K562 (cell line): ENCODE measurements around the gene ATRX. TPM values are rescaled to one million over a fixed set of nuclear protein-coding genes. Genes with fewer than 3 reads are reported as not detected.

Experiments used
- ATAC-seq: fragments of 200-7000 bp; cut with Tn5 transposase; 3 replicates; pipeline ENCODE4 v1.9.1; 2020; ENCODE audit warnings: moderate library complexity
- BruUV-seq: library from RNA; stranded (reverse); fragments of 400-500 nt; replicated peaks from 2 replicates; lab custom pipeline; 2021; lab: Mats Ljungman, UMichigan
- CTCF ChIA-PET: fragments of 300-600 bp; formaldehyde crosslinking; extraction: SDS; loops from one replicate; lab custom pipeline; 2021; ENCODE audit warnings: low intra/inter-chr PET ratio; lab: Yijun Ruan, JAX
- POLR2A ChIA-PET: fragments of 300-600, 350-650 bp; sonication (Branson Sonifier 250); formaldehyde crosslinking; extraction: SDS; loops from one replicate; lab custom pipeline; 2021; ENCODE audit warnings: antibody characterized with exemption, inconsistent platforms; lab: Yijun Ruan, JAX
- DNase-seq, 4 experiments: peaks; one replicate each; pipeline versions ENCODE4 v3.0.0 to v3.0.0-alpha.2; 2011 to 2018; ENCODE audit warnings: low spot score in 3 of 4, mixed read lengths in 3 of 4; ENCODE audit errors: extremely low read depth in 1 of 4
- FAIRE-seq: peaks from 2 replicates; lab custom pipeline; 2011; peaks lifted over from hg19 to GRCh38; lab: Jason Lieb, UNC
- H2AFZ ChIP-seq: 2 replicates; pipeline ENCODE4 v1.6.0; 2011; ENCODE audit warnings: low read depth, low read length, control low read depth, inconsistent platforms
- H3K27ac ChIP-seq: fragments of 200-600 bp; 3 replicates; pipeline ENCODE4 v1.8.0; 2011; ENCODE audit warnings: low read depth, mild to moderate bottlenecking, control low read depth, inconsistent platforms, low read length, moderate library complexity, mixed read lengths; ENCODE audit errors: extremely low read depth
- H3K27me3 ChIP-seq, 2 experiments: fragments of 300-600 bp in 1 of 2; 2 replicates in 1 of 2; 3 replicates in 1 of 2; pipeline versions ENCODE4 v1.6.0 to v1.8.0; 2011; ENCODE audit warnings: inconsistent platforms in 2 of 2, low read length in 2 of 2, mild to moderate bottlenecking in 1 of 2, mixed read lengths in 1 of 2, moderate library complexity in 1 of 2; ENCODE audit not compliant: control insufficient read depth in 2 of 2, insufficient read depth in 2 of 2
- H3K36me3 ChIP-seq: fragments of 300-600 bp; 3 replicates; pipeline ENCODE4 v1.8.0; 2011; ENCODE audit warnings: mild to moderate bottlenecking, low read length, inconsistent platforms; ENCODE audit not compliant: control insufficient read depth, insufficient read depth
- H3K4me1 ChIP-seq, 2 experiments: fragments of 200-600 bp in 1 of 2; replicated peaks in 1 of 2; 2 replicates in 1 of 2; 3 replicates in 1 of 2; pipeline versions ENCODE4 v1.5.1 to v1.8.0; 2011; ENCODE audit warnings: inconsistent platforms in 2 of 2, low read length in 2 of 2, mild to moderate bottlenecking in 1 of 2, mixed read lengths in 1 of 2, moderate library complexity in 1 of 2; ENCODE audit not compliant: control insufficient read depth in 2 of 2, insufficient read depth in 2 of 2
- H3K4me2 ChIP-seq: 2 replicates; pipeline ENCODE4 v1.6.1; 2011; ENCODE audit warnings: low read length, control low read depth, inconsistent platforms, mixed read lengths; ENCODE audit not compliant: insufficient read depth
- H3K4me3 ChIP-seq: fragments of 200-600 bp; sonication (generic), shearing (Covaris generic); 2 replicates; pipeline ENCODE4 v1.5.1; 2016; ENCODE audit warnings: control low read depth, inconsistent platforms
- H3K79me2 ChIP-seq: fragments of 200-600 bp; 3 replicates; pipeline ENCODE4 v1.8.0; 2011; ENCODE audit warnings: low read length, inconsistent platforms; ENCODE audit not compliant: control insufficient read depth, insufficient read depth
- H3K9ac ChIP-seq, 2 experiments: 2 replicates each; pipeline versions ENCODE4 v1.6.0 to v1.6.1; 2011; ENCODE audit warnings: low read depth in 2 of 2, low read length in 2 of 2, control low read depth in 1 of 2, inconsistent platforms in 1 of 2, mild to moderate bottlenecking in 1 of 2, mixed read lengths in 1 of 2; ENCODE audit not compliant: insufficient read depth in 1 of 2
- H3K9me1 ChIP-seq: one replicate; pipeline ENCODE4 v1.6.0; 2011; ENCODE audit warnings: inconsistent platforms, mild to moderate bottlenecking, low read length, moderate library complexity; ENCODE audit not compliant: control insufficient read depth, insufficient read depth
- H3K9me3 ChIP-seq: replicated peaks from 2 replicates; pipeline ENCODE4 v1.5.1; 2011; ENCODE audit warnings: low read depth, low read length, inconsistent platforms; ENCODE audit not compliant: control insufficient read depth, insufficient read depth
- H4K20me1 ChIP-seq: replicated peaks from 2 replicates; pipeline ENCODE4 v1.6.1; 2011; ENCODE audit warnings: low read length, inconsistent platforms, mixed read lengths; ENCODE audit not compliant: control insufficient read depth, insufficient read depth
- CBX5 ChIP-seq: IDR thresholded peaks from 2 replicates; pipeline ENCODE4 v1.6.1; 2014; ENCODE audit warnings: low read depth, borderline replicate concordance
- NCOA1 ChIP-seq: fragments of 450-650 bp; IDR thresholded peaks from 2 replicates; pipeline ENCODE4 v1.6.1; 2016; ENCODE audit warnings: low read depth
- NONO ChIP-seq, 2 experiments: fragments of 200-400 bp in 1 of 2; fragments of 450-650 bp in 1 of 2; formaldehyde crosslinking in 1 of 2; IDR thresholded peaks; 2 replicates each; pipeline ENCODE4 v1.6.1; 2017; ENCODE audit warnings: low read depth in 2 of 2, mild to moderate bottlenecking in 2 of 2, moderate library complexity in 2 of 2, low read length in 1 of 2
- NR0B1 ChIP-seq: fragments of 450-650 bp; IDR thresholded peaks from one replicate; pipeline ENCODE4 v1.6.1; 2018; ENCODE audit warnings: mild to moderate bottlenecking, moderate library complexity; ENCODE audit not compliant: partially characterized antibody
- RBM25 ChIP-seq: fragments of 200-400 bp; formaldehyde crosslinking; IDR thresholded peaks from 2 replicates; pipeline ENCODE4 v1.6.1; 2018; ENCODE audit warnings: low read length, low read depth, moderate library complexity; ENCODE audit not compliant: severe bottlenecking
- SMAD2 ChIP-seq: fragments of 150-350 bp; IDR thresholded peaks from 2 replicates; pipeline ENCODE4 v1.6.1; 2014; ENCODE audit warnings: low read depth, mild to moderate bottlenecking, low read length
- ZNF197 ChIP-seq: fragments of 200-800 bp; sonication (Bioruptor generic); IDR thresholded peaks from 2 replicates; pipeline ENCODE4 v1.6.1; 2016; ENCODE audit warnings: low read depth, missing genetic modification characterization, missing compliant biosample characterization
- WGBS: fragments of 100-300 bp; shearing (Covaris generic); methylation state at CpG from one replicate; pipeline ENCODE4 v1.1.6; 2016; ENCODE audit warnings: low coverage, mixed read lengths; ENCODE audit not compliant: insufficient coverage; ENCODE audit errors: missing lambda C conversion rate; 5-methylcytosine and 5-hydroxymethylcytosine counted together
- in situ Hi-C: fragments of 300-500 bp; cut with MboI; formaldehyde crosslinking; loops from 4 replicates; pipeline ENCODE4 v1.15.0; 2018; ENCODE audit warnings: inconsistent platforms, mixed read lengths
- intact Hi-C: fragments of 100-400 bp; cut with micrococcal nuclease; formaldehyde crosslinking; loops from 2 replicates; pipeline ENCODE4 v1.14.2; 2022
- polyA plus RNA-seq, 8 experiments: library from polyadenylated mRNA; depleted of rRNA in 4 of 8; stranded (reverse) in 5 of 8; unstranded in 3 of 8; fragments of >200 nt; fragmentation: Nextera tagmentation in 2 of 8; fragmentation: Illumina TruSeq in 1 of 8; extraction: Ambion mirVana in 2 of 8; extraction: Trizol in 1 of 8; gene quantifications; 2 replicates each; pipeline versions ENCODE4 v1.2.1 to v1.2.3, GENCODE V29; 2011 to 2014; ENCODE audit warnings: inconsistent platforms in 1 of 8, missing spikeins in 1 of 8
- total RNA-seq, 7 experiments: library from RNA; depleted of rRNA in 6 of 7; stranded (reverse); fragments of >200 nt in 6 of 7; fragmentation: Illumina TruSeq in 2 of 7; extraction: Trizol in 2 of 7; gene quantifications; 2 replicates each; pipeline versions ENCODE4 v1.2.1 to v1.2.3, GENCODE V29; 2011 to 2021; ENCODE audit warnings: low replicate concordance in 1 of 7

The ATRX gene
- total and polyA plus RNA-seq, 9 of the 15 experiments (the other 6 are each of a cell fraction or from before 2014, with no cell fraction given), result 7.7 to 23.1 (median 20.2) TPM

DNA sequence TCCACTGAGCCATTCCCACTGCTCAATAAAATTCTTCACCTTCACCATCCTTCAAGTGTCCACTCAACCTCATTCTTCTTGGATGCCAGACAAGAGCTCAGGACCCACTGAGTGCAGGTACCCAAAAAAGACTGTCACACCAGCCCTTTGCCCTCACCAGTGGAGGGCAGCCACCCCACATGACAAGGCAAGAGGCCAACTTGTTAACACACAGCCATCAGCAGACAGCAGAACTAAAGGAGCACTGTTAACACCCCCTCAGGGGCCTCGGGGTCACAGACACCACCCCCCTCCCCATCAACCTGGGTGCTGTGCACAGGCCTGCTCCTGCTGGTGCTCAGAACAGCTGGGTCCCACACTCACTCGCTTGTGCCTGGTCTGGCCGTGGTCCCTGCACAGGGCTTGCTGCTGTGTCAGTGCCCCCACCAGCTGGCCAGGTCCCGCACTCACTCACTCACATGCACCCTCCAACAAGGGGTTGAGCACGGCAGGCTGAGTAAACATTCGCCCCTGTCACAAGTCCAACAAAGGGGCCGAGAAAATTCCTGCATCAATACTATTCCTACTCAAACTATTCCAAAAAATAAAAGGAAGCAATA, 54.1 kb downstream of the ATRX start:
- no peak overlapping the region for H3K9ac ChIP-seq
- no peak overlapping the region for H2AFZ ChIP-seq
- H3K9me3 ChIP-seq, result no peaks in the 10 kb centered on the region
- no peak for DNase-seq
- H3K27me3 ChIP-seq, result no peaks in the 10 kb centered on the region
- H3K4me2 ChIP-seq, result no peak overlapping the region
- no peaks in the 10 kb centered on the region for H3K36me3 ChIP-seq
- H3K4me1 ChIP-seq, result peaks cover 0 to 3% of the 10 kb centered on the region in 2 experiments; a peak in 1 of 5 replicates
- TF ChIP-seq NONO (IDR thresholded peaks at IDR 0.05; ENCODE audit: low read depth in 2 of 2, low read length in 1 of 2) (no peak), NCOA1 (no peak), RBM25 (no peak), ZNF197 (CRISPR knock-in tag) (no peak), CBX5 (no peak), SMAD2 (no peak), NR0B1 (no peak)
- TF ChIP-seq, all 486 proteins: peak for 0
- BruUV-seq, result no TSS peak
- no peaks in the 10 kb centered on the region for H4K20me1 ChIP-seq
- ChIA-PET CTCF (no interaction called here), POLR2A (no interaction called here)
- peaks cover 31% of the 10 kb centered on the region for H3K79me2 ChIP-seq
- 0 out of 3 replicates have a peak, but pooled peaks have one; percentile 27 for ATAC-seq
- intact Hi-C loops (no loop called here), in situ Hi-C loops (no loop called here)
- no peak overlapping the region for H3K4me3 ChIP-seq
- no peaks in the 10 kb centered on the region for H3K9me1 ChIP-seq
- no peak overlapping the region for H3K27ac ChIP-seq
- WGBS, result 36% methylated on average over 5 of the region's 7 CpGs
- no peak for FAIRE-seq
